Measurements from ENCODE around the gene MAN1A2.
"Not testable (repeated sequence)": the region's sequence is repeated elsewhere in the genome, so short reads cannot be mapped to it uniquely, and the experiment has no call there.

Gene MAN1A2

DNA sequence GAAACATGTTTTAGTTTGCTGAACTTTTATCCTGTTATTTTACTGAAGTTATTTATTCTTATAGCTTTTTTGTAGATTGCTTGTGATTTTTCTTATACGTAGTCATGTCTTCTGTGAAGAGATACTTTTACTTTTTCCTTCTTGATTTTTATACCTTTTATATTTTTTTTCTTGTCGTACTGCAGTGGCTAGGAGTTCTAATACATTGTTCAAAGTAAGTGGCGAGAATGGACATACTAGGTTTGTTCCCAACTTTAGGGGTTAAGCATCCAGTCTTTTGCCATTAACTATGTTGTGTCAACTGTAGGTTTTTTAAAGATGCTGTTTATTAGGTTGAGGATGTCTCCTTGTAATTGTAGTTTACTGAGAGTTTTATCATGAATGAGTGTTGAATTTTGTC, 36.3 kb downstream of the MAN1A2 start:
- no peak for DNase-seq

DNA sequence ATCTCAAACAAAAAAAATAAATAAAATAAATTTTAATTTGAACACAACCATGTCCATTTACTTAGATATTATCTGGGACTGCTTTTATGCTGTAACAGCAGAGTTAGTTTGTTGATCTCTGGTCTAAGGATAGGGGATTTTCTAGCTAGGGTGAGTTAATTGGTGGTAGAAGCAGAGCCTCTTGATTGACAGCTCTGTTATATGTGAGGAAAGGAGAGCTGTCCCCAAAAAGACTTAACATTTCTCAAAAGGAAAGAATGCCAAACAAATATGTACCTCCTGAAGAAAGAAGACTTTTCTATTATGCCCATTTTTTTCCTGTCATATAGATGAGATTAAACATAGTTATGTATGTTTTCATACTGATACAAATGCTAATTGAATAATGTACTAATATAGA, 37.8 kb downstream of the MAN1A2 start:
- no peak for DNase-seq

DNA sequence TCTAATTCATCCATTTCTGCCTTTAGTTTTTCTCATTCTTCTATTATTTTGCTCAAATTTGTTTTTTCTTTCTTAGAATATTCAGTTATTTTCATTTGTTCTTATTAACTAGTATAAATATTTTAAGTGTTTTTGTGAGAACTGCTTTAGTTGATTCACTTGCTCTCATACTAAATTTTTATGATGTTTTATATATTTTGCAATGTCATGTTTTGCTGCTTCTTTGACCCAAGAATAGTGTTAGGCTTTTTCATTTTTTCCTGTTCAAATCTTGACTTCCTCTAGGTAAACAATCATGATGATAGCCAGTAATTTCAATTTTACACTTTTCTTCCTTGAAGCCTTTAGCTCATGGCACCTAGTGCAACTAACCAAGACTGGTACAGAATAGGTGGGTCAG, 45.2 kb downstream of the MAN1A2 start:
- no peak for DNase-seq

DNA sequence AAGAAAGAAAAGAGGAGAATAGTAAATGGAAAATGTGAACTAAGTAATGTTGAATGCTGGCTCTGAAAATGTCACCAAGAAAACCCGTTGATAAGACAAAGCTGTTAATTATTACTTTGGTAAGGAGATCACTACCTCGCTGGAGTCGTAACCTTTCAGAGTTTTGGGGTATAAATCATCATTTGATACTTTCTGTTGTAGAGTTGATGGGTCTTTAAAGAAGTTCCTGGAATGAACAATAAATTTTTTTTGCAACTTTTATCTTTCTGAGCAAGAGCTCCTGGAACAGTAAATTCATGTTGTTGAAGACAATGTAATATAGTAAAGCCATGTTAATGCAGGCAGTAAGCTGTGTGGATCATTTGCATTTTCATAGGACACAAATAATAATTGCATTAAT, 46.2 kb downstream of the MAN1A2 start:
- no peak for DNase-seq

DNA sequence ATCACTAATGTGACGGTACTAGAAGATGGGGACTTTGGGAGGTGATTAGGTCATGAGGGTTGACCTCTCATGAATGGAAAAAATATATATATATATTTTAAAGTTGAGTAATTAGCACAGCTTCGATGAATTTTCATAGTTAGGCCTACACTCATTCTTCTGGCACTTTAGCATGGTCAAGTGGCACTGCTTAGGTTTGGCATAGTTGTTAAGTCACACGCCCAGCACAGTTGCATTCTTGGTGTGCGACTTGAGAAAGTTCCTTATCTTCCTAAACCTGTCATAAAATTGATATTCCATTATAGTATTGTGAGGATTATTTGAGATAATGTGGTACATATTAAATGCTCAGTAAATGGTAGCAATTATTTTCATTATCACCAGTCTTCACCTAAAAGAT, 47.7 kb downstream of the MAN1A2 start:
- DNase-seq, result no peak

DNA sequence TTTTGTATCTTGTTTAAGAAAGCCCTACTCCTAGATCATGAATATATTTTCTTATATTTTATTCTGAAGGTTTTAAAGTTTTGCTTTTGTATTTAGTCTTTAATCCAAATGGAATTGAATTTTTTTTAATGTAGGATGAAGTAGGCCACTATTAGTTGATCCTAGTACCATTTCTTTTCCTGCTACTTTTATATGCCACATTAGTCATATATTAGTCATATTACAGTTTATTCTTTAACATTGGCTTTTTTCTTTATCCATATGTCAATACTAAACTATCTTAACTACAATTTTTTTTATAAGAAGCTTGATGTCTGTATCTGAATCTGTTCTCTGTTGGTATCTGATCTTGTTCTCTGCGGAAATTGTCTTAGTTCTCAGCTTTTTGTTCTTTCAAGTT, 48.8 kb downstream of the MAN1A2 start:
- no peak for DNase-seq

DNA sequence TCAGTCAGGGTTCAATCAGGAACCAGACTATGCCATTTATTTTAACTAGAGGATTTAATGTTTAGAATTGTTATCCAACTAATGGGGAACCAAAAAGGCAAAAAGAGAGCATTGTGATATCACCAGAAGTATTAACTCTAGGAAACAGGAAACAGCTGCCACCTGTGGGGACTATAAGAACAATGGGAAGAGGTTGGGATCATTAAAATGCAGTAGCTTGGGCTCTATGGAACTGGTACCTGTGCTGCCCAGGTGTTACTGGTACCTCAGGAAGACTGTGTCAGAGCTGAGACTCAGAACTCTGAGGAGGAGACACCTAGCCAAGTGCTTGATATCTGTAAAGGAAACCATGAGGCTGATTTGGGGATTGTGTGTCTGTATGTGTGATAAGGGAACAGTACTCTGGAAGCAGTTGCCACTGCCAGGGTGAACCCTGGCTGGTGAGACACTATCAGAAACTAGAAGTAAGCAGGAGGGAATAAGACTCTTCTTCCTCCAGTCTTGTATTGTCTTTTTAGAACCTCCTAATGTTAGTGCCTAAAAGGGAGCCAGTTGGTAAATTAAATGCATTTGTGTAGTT, 49.4 kb downstream of the MAN1A2 start:
- no peak for DNase-seq

DNA sequence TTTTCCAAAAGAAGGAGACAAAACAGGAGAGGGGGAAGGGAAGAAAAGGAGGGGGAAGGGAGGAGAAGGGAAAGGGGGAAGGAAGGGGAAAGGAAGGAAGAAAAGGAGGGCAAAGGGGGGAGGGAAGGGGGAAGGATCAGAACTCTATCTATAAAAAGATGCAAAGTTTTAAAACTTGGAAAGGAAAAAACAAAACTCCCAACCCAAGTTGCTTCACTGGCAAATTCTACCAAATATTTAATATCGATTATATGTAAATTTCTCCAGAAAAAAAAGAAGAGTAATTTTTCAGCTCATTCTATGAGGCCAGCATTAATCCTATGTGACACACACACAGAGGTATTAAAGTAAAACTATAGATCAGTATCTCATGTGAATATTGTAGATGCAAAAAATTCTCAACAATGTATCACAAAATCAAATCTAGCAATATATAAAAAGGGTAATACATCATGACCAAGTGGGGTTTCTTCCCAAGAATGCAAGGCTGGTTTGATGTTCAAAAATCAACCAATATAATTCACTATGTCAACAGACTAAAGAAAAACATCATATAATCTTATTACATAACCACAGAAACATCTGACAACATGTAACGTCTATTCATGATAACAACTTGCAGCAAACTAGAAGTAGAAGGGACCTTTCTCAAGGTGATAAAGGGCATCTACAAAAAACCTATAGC, 57.9 kb downstream of the MAN1A2 start:
- DNase-seq, result no peak

DNA sequence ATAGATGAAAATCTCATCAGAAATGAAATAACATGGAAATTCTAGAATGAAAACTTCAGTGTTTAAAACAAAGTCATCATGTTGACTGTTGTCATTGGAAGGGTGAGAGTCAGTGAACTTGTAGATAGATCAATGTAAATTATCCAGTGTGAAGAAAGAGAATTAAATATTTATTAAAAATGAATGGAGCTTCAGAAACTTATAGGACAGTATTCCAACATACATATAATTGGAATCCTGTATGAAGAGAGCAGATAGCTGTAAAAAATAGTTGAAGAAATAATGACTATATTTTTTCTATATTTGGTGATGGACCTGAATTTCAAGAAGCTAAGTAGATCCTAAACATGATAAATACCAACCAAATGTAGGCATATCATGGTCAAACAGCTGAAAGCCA, 60.0 kb downstream of the MAN1A2 start:
- no peak for DNase-seq

DNA sequence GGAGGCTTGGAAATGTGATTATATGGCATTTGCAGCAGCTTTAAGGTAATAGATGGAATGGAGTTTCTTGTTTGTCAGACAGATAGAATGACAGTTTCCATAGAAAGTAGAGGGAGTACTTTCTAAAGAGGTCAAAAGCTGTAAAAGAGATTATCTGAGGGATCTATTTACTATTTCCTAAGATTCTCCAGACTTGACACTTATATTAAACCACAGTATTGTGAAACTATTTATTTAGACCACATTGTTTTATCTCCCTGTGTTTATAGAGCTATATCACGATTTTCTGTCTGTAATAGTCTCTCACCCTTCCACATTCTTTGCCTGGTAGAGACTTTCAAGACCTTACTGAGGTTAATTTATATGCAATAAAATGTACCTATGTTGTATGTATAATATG, 66.7 kb downstream of the MAN1A2 start:
- no peak for DNase-seq

DNA sequence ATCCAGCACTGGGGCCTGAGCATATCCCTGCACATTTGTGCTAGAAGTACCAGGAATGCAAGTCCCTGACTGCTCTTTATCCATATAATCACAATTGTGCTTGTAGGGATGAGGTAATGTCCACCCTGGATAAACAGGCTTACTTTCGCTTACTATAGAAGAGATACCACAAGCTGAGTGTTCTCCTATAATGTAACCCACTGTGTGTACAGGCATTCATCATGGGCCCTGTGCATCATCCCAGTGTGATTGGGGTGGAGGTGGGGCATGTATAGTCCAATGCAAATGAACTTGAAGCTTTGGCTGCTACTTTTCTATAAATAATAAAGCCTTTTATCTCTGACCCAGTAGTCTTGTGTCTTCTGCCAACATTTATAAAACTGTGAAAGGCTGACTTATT, 69.3 kb downstream of the MAN1A2 start:
- DNase-seq, result no peak

DNA sequence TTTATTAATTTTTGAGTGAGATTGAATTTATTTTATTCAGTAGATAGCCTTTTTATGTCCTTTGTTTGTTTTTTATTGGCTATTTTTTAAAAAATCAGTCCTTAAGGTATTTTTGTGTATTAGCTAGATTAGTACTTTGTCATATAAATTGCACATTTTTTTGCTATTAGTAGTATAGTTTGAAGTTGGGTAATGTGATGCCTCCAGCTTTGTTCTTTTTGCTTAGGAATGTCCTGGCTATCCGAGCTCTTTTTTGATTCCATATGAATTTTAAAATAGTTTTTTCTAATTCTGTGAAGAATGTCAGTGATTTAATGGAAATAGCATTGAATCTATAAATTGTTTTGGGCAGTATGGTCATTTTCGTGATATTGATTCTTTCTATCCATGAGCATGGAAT, 80.4 kb downstream of the MAN1A2 start:
- DNase-seq, result no peak

DNA sequence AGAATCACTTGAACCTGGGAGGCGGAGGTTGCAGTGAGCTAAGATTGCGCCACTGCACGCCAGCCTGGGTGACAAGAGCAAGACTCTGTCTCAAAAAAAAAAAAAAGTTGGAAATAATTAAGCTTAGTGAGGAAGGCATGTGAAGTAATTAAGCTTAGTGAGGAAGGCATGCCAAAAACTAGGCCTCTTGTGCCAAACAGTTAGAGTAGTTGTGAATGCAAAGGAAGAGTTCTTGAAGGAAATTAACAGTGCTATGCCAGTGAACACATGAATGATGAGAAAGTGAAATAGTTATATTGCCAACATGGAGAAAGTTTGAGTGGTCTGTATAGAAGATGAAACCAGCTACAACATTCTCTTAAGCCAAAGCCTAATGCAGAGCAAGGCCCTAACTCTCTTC, 85.0 kb downstream of the MAN1A2 start:
- DNase-seq, result no peak

DNA sequence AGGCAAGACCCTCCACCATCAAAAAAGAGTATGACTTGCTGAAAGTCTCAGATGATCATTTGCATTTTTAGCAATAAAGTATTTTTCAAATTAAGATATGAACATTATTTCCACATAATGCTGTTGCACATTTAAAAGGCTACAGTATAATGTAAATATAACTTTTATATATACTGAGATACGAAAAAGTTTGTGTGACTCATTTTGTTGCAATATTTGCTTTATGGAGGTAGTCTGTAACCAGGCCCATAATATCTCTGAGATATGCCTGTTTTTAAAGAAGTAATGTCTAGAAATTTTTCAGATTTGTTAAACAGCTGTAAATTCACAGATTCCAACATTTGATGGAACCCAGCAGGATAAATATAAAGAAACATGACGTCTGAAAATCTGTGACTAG, 86.7 kb downstream of the MAN1A2 start:
- no peak for DNase-seq

DNA sequence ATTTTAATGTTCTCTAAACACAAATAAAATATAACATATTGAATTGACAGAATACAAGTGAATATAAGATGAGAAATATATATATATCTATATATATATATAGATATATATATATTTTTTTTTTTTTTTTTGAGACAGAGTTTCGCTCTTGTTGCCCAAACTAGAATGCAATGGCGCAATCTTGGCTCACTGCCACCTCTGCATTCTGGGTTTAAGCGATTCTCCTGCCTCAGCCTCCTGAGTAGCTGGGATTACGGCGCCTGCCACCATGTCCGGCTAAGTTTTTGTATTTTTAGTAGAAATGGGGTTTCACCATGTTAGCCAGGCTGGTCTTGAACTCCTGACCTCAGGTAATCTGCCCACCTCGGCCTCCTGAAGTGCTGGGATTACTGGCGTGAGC, 91.2 kb downstream of the MAN1A2 start:
- DNase-seq, result not testable (repeated sequence)

DNA sequence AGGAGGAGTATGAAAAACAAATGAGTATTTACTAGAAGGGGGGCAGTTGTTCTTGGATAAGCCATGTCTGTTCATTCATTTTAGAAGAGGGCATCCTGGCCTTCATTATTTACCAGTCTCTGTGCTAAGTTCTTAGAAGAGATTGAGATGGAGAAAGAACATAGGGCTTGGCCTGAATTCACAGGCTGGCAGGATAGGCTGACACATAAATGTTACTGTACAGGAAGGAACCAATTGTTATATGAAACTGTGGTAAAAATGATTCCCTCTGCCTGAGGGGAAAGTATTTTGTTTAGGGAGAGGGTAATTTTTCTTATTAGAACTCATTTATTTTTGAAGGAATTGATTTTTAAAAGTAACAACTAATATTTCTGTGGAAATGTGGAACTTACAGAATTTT, 99.5 kb downstream of the MAN1A2 start:
- no peak for DNase-seq

DNA sequence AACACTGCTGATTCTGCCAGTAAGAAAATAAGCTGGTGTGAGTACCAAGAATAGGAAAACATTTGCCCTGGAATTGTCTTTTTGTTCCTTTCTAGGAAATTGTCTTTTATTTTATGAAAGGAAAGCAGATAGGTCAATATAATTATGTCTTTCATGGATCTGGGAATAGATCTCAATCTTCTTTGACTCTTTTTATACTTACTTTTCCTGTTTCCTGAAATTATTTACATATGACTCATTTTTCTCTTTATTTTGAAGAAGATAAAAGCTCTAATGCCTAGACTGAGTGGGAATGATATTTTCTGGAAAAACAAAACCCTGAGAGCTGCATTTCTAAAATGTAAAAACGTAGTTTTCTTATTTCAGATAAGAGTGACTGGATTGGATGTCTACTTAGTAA, 100.1 kb downstream of the MAN1A2 start:
- no peak for DNase-seq

DNA sequence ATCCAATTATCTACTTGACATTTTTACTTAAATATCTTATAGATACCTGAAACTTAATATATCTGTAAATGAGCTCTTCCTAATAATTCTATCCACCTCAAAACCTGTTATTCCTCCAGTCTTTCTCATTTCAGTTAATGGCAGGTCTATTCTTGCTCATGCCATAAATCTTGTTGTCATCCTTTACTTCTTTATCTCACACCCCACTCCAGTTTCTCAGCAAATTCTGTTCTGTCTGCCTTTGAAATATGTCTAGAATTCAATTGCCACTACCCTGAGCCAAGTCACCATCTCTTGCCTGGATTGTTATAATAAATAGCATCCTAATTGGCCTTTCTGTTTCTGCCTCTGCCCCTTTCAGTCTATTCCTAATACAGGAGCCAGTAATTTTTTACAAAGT, 105.8 kb downstream of the MAN1A2 start:
- no peak for DNase-seq

DNA sequence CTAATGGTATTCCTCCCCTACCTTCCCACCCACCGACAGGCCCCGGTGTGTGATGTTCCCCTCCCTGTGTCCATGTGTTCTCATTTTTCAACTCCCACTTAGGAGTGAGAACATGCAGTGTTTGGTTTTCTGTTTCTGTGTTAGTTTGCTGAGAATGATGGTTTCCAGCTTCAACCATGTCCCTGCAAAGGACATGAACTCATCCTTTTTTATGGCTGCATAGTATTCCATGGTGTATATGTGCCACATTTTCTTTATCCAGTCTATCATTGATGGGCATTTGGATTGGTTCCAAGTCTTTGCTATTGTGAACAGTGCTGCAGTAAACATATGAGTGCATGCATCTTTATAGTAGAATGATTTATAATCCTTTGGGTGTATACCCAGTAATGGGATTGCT, 108.2 kb downstream of the MAN1A2 start:
- DNase-seq, result not testable (repeated sequence)

DNA sequence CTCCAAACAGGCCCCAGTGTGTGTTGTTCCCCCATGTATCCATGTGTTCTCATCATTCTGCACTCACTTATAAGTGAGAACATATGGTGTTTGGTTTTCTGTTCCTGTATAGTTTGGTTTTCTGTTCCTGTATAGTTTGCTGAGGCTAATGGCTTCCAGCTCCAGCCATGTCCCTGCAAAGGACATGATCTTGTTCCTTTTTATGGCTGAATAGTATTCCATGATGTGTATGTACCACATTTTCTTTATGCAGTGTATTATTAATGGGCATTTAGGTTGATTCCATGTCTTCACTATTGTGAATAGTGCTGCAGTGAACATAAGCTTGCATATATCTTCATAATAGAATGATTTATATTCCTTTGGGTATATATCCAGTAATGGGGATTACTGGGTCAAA, 111.8 kb downstream of the MAN1A2 start:
- no peak for DNase-seq

DNA sequence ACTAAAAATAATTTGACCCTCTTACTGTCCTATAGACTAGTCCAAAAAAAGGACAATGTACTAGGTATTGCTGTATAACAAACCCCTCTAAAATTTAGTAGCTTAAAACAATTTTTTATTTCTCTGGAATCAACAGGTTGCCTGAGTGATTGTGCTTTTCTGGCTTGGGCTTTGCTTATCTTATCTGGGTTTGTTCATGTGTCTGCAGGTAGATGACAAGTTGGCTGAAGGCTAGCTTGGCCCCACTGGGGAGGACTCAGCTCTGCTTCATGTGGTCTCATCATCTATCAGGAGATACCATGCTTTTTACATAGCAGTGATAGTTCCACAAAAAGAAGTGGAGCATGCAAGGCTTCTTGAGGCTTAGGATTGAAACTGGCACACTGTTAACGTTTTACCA, 114.2 kb downstream of the MAN1A2 start:
- DNase-seq, result no peak

DNA sequence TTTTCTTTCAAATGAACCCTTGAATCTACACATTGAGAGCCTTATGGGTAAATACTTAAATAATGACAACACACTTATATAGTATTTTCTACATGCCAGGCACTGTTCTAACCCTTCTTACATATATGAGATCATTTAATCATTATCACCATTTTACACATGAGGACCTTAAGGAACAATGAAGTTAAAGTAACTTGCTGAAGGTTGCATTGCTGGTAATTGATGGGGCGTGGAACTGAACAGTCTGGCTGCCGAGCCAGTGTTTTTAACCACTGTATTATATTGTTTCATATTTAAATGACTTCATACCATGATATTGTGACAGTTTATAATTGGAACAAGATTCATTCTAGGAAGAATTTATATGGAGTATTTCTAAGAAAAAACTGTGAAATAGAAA, 126.7 kb downstream of the MAN1A2 start:
- no peak for DNase-seq

DNA sequence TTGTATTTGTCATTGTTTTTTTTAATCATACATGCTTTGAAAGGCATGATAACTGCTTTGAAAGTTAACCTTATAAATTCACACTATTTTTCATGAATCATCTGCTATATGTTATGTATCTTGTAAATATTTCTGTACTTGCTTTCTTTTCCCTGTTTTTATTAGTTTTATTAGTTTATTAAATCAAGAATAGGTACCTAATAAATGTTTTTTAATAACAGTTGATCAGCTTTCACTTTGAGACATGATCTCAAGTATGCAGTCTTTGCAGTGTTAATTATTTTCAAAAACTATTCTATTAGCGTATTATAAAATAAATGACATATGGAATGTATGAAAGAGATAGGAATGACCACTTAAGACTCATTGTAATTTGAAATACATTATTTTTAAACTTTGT, 127.8 kb downstream of the MAN1A2 start:
- DNase-seq, result no peak

DNA sequence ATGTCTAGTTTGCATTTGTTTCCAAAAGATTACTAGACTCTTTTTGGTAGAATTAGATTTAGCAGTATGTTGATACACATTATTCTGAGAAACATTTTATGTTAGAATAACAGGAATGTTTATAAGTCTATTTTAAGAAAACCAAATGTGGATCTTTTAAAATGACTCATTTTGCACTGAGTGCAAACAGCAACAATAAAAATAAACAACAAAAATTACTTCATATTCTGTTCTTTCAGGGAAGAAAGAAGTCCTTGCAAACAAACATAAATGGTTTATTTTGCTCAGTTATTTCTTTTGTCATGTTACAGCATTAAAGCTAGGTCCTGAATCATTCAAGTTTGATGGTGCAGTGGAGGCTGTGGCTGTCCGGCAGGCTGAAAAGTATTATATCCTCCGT, 131.8 kb downstream of the MAN1A2 start:
- DNase-seq, result no peak

DNA sequence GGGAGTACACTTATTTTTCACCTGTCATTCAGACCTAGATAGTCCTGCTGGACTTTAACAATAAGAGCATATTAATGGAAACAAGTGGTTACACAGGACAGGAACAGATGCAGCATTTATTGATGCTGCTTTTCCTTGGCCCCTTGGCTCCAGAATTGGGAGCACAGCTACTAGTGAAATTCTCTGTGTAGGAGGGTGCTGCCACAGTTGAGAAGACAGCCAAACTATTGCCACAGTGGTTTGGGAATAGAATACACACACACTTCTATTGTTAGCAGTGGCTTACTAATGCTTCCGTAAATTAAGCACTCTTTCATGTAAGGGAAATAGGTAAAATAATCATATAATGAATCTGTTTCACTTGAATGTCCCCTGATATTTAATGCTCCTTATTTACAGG, 133.3 kb downstream of the MAN1A2 start:
- no peak for DNase-seq

All from SW 1271 (cell line).